Ecto neural progenitor cell (in vitro differentiated cells): Measurements from ENCODE around the gene TRMT1.

Experiments
- DNase-seq: peaks from one replicate; pipeline ENCODE4 v3.0.0-alpha.2; 2018; ENCODE audit warnings: low spot score

Gene TRMT1

DNA sequence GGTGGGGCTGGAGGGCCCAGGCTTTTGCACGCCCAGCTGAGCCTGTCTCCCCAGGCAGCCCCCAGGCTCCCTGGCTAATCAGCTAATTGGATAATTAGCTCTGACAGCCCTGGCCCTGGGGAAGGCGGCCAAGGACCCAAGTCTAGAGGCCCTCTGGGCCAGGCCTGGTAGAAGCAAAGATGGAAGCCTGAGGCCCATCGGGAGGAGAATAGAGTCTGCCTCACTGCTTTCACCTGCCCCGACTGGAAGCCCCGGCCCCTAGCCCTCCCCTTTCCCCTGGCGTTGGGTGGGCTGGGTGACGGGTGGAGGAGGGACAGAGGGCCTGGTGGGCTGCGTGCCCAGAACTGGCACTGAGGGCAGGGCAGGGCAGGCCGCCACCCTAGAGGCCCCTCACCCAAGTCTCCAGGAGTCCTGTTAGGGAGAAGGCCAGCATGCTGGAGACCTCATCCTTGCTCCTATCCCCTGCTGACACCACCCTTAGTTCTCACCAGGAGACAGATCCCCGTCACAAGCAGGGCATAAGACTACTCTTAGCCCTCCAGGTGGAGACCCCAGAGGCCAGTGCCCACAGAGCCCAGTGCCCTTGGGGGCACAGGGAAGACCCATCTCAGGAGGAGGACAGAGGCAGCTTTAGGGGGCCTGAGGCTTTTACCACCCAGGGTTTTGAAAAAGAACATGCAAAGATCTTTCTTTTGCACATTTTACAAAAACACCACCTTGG lies 25.9 kb downstream of the TRMT1 start:
- no peak for DNase-seq

GRCh38 chr19:13089857-13090507 lies 26.6 kb downstream of the TRMT1 start:
- no peak for DNase-seq

DNA sequence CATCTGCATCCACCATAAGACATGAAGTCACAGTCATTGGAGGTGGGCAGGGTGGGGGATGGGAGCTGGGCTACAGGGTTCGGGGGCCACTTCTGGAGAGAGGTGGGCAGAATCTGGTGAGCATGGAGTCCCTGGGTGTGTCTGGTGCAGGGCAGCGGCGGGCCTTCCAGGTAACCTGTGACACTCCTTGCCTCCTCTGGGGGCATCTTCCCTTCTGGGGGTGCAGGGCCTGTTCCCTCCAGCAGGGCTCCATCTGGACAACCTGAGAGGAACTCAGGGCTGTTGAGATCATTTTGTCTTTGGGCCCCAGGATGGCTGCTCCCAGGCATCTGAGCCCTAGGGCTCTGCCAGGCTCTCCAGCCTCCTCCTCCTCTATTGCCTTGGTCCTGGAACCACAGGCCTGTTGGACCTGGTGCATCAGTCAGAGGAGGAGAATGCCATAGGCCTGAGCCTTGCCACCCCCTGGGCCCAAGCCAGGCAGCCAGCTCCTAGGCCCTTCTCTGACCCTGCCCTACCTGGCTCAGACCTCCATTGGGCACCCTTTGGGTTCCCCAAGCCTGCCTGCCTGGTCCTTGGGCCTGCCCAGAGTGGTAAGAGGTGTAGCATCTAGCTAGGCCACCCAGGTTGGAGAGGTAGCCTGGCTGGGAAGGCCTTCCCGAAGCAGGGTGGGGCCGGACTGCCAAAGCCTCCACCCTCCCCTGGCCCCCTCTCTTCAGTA lies 27.2 kb downstream of the TRMT1 start:
- DNase-seq, result no peak

DNA sequence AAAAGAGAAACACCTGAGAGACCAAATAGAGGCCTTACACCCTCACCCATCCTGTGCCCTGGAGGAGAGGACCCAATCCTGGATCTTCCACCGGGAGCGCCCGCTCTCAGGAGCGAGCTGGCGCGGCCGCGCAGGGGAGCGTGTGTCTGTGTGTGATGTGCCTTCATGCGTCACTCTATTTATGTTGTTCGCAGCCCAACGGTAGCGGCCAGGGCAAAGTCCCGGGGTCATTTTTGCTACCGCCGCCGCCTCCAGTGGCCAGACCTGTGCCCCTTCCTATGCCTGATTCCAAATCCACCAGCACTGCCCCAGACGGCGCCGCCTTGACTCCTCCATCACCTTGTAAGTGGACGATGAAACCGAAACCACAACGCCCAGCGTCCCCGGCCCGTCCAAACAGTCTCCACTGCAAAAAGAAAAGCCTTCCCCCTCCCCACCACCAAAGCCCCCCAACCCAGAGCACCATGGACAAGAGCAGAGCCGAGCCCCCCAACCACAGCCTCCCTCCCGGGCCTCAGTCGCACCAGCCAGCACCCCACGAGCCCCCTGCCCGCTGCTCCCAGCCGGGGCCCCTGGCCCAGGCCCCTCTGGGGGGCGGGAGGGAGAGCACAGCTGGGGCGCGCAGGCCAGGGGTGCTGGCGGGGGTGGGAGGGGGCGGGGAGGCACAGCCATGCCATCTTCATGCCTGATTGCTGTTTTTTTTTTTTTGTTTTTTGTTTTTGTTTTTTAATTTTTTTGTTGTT lies 28.6 kb downstream of the TRMT1 start:
- DNase-seq, result no peak

GRCh38 chr19:13087295-13087694 lies 29.2 kb downstream of the TRMT1 start:
- DNase-seq, result no peak

DNA sequence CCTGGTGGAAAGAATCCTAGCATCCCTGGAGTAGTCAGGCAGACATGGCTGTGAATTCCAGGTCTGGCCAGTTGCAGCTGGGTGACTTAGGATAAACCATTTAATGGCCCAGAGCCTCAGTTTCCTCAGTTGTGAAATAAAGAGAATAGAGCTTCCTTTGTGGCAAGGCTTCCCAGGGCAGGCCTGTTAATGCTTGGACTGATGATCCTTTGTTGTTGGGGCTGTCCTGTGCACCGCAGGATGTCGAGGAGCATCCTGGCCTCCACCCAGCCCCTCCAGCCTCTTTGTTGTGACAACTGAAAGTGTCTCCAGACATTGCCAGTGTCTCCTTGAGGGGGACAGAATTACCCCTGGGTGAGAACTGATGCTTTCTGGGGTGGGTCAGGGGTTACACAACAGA lies 30.2 kb downstream of the TRMT1 start:
- DNase-seq, result no peak

GRCh38 chr19:13085666-13086065 lies 30.9 kb downstream of the TRMT1 start:
- no peak for DNase-seq

DNA sequence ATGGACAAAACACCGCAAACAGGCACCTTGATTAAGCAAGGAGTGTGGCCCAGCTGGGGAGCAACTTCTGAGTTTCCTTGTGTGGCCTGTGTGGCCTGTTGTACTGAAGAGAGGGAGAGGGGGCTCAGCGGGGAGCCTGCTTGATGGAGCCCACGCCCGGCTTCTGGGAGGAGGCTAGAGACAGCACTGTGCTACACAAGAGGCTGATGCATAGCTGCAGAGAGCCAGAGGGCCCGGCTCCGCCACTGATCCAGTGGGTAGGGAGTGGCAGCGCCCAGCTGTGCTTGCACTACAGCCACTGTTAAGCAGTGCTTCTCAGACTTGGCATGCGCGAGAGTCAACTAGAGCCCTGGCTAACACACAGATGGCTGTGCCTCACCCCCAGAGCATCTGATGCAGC lies 32.9 kb downstream of the TRMT1 start:
- no peak for DNase-seq

- DNase-seq, result no peak
These were observed 33.5 kb downstream of the TRMT1 start for GRCh38 chr19:13083008-13083404.

DNA sequence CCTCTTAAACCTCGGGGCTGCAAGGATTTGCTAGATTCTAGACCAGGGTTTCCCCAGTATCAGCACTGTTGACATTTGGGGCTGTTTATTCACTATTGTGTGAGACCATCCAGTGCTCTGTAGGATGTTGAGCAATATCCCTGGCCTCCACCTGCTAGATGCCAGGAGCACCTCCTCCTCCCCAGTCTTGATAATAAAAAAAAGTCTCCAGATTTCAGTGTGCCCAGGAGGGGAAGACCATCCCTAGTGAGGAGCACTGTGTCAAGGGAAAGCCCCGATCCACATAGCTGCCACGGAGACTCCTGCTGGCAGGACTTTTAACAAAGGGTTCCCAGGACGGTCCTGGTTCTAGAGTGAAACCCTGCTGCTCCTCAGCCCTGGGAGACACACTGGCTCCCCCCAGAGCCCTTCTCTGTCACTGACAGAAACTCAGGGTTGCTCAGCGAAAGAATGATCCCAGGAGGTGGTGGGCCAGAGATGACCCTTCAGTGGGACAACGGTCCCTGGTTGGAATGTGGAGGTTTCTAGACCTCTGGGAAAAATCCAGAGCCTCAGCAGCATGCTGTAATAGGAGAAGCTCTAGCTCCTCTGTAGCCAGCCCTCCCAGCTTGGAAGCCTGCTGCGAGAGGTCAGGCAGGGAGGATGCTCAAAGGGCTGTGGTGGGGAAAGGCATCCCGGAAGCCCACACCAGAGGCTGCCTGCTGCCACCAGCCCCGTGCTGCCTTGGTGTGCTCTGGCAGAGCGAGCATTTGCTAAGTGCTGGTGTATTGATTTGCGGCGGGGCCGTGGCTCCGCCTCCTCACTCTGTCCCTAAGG lies 34.1 kb downstream of the TRMT1 start:
- no peak for DNase-seq

- no peak for DNase-seq
These were observed 37.0 kb downstream of the TRMT1 start for GRCh38 chr19:13079542-13079986.

DNA sequence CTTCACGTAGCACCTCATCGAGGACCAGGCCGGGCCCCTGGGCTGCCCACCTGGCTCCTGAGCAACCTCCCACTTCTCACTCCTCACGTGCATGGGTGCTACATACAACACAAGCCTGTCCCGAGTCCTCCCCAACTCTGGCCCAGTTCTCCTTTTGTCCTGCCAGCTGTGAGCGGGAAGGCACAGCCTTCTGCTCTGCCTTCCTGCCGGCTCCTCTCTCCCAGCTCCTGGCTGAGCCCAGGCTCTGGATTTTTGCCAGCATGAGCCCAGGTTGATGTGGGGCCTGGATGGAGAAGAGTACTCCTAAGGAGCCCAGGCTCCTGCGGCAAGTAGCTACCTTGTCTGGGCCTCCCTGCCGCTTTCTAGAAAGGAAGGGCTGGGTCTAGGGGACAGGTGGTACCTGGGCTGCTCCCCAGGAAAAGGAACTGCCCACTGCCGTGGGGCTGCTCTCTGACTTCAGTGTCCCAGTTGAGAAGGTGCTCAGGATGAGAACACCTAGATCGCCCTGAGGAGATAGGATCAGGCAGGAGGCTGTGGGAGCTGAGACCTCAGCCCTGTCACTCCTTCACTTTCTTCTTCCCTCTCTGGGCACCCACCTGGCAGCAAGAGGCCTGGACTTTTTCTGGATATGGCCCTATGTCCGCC lies 37.5 kb downstream of the TRMT1 start:
- no peak for DNase-seq

DNA sequence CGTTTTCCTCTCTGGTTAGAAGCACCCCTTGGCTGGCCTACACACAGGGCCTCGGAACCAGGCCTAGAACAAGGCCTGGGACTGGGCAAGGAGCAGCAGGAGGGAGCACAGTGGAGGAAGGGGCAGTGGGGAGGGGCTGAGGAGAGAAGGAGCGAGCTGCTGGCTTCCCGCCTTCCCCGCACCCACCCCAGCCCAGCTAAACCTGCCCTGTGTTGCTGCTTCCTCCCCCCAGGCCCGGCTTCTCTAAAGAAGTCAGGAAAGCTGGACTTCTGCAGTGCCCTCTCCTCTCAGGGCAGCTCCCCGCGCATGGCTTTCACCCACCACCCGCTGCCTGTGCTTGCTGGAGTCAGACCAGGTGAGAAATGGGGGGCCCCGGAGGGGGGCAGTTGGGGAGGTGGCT lies 38.2 kb downstream of the TRMT1 start:
- no peak for DNase-seq

- DNase-seq, result no peak
These were observed 39.3 kb downstream of the TRMT1 start for GRCh38 chr19:13077240-13077639.

DNA sequence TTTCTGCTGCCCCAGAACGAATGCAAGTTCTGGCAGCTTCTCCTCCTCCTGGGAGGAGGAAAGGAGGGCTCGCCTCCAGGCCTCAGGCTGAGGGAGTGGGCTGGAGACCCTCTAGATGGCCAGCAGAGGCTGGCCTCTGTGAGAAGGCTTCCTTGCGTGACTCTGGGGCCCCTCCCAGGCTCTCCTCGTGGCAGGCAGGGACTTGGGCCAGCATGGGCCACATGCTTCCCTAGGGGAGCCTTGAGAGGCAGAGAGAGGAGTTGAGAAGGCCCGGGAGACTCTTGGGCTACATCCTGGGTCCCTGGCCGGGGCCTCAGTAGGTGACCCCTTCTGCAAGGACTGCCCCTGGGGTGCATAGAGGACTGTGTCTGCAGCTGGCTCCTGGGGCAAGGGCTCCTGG lies 39.8 kb downstream of the TRMT1 start:
- no peak for DNase-seq

DNA sequence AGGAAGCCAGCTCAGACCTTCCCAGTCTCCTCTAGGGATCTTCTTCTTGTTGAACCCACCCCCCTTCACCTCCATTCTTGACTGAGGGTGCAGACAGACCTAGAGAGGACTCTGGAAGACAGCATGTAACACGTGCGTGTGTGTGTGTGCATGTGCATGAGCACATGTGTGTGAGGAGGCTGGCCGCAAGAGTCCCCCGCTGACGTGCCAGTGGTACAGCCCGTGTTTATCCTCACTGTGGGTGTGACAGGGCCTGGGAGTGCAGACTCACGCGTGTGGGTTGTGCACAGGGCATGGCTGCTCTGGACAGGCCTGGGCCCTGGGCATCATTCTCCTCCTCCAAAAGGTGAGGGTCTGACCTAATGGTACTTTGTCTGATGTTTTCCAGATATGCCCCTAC lies 40.2 kb downstream of the TRMT1 start:
- DNase-seq, result no peak

DNA sequence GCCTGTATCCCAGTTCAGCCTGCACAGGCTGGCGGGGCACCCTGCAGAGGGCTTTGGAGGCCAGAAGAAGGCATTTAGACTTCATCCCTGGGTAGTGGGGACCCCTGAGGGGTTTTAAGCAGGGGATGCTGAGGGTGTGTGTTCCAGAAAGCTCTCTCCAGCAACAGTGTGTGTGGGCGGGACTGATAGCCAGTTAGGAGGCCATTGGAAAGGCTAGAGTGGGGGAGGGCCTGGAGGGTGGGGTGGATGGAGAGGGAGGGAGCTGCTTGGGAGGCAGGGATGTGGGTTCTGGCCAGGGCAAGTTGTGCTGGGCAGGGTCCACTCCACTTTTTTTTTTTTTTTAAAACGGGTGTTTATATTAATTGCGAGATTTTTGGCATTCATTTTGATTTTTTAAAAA lies 42.2 kb downstream of the TRMT1 start:
- DNase-seq, result no peak

- no peak for DNase-seq
These were observed 43.3 kb downstream of the TRMT1 start for GRCh38 chr19:13073263-13073662.

GRCh38 chr19:13072188-13072908 lies 44.2 kb downstream of the TRMT1 start:
- no peak for DNase-seq

DNA sequence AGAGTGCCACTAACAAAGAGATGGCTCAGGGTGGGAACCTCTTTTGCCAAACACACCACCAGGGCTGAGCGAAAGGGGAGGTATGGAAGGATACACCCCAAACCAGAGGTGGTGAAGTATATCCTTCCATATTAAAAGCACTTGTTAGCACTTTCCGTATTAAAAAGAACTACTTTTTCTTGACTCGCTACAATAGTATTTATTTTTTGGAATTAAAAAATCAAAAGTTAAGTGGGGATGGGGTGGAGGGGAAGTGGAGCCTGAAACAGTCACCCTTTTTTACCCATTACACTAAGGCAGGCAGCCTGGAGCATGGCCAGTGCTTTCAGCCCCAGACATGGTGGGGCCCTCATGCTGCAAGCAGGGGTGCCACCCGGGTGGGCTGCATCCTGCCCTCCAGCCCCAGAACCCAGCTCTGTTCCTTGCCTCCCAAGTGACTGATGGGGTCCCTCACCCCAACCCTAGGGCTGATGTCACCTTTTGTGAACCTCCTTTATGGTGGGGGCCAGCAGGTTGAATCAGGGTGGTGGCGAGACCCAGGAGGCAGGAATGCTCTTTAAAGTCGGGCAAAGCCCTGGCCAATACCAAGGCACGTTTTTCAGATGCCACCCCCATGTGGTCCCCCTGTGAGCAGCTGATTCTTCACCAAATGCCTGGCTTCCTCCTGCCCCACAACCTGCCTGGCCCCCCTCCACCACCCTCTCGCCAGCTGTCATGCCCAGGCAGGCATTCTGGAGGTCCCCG lies 44.9 kb downstream of the TRMT1 start:
- DNase-seq, result no peak
